Astrocyte of the spinal cord (primary cell): ENCODE data around the gene DNAJC4.
A peak's percentile ranks its signal among the peaks of the same experiment; 100 is the strongest.

Source experiments
- DNase-seq: peaks from one replicate; pipeline ENCODE4 v3.0.0; 2011; ENCODE audit warnings: low read depth, low spot score
- H3K4me3 ChIP-seq: 2 replicates; pipeline ENCODE4 v1.5.1; 2011; ENCODE audit warnings: low read depth, mild to moderate bottlenecking, low read length, moderate library complexity
- in situ Hi-C: cut with HindIII; loops from 2 replicates; pipeline ENCODE4 v1.10.0; 2017; ENCODE audit warnings: low sequenced_read_pairs
- TF ChIP-seq, protein P1 (sequence below): IDR thresholded peaks from 2 replicates; pipeline ENCODE4 v1.5.1; 2012; ENCODE audit warnings: low read depth, mild to moderate bottlenecking, low read length, inconsistent platforms

Gene DNAJC4

DNA sequence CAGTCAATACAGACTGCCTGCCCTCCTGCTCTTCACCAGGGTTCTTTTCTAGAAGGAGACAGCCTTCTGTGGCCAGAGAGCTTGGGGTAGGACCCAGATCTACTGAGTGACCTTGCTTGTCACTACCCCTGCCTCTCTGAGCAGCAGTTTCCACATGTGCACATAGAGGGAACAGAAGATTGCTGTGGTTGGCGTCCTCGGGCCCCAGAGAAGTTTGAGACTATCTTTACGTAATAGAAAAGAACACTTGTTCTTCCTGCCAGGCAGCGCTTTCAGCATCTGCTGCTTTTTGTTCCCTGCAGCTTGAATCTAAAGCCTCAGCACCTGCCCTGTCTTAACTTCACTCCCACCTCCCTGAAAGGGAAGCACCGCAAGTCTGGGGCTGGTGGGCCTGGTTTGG lies 8.7 kb downstream of the DNAJC4 start:
- DNase-seq, result no peak
- H3K4me3 ChIP-seq, result no peak overlapping the region
- in situ Hi-C loops, result no loop called here
- TF ChIP-seq, protein P1, sequence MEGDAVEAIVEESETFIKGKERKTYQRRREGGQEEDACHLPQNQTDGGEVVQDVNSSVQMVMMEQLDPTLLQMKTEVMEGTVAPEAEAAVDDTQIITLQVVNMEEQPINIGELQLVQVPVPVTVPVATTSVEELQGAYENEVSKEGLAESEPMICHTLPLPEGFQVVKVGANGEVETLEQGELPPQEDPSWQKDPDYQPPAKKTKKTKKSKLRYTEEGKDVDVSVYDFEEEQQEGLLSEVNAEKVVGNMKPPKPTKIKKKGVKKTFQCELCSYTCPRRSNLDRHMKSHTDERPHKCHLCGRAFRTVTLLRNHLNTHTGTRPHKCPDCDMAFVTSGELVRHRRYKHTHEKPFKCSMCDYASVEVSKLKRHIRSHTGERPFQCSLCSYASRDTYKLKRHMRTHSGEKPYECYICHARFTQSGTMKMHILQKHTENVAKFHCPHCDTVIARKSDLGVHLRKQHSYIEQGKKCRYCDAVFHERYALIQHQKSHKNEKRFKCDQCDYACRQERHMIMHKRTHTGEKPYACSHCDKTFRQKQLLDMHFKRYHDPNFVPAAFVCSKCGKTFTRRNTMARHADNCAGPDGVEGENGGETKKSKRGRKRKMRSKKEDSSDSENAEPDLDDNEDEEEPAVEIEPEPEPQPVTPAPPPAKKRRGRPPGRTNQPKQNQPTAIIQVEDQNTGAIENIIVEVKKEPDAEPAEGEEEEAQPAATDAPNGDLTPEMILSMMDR, result no peak

DNA sequence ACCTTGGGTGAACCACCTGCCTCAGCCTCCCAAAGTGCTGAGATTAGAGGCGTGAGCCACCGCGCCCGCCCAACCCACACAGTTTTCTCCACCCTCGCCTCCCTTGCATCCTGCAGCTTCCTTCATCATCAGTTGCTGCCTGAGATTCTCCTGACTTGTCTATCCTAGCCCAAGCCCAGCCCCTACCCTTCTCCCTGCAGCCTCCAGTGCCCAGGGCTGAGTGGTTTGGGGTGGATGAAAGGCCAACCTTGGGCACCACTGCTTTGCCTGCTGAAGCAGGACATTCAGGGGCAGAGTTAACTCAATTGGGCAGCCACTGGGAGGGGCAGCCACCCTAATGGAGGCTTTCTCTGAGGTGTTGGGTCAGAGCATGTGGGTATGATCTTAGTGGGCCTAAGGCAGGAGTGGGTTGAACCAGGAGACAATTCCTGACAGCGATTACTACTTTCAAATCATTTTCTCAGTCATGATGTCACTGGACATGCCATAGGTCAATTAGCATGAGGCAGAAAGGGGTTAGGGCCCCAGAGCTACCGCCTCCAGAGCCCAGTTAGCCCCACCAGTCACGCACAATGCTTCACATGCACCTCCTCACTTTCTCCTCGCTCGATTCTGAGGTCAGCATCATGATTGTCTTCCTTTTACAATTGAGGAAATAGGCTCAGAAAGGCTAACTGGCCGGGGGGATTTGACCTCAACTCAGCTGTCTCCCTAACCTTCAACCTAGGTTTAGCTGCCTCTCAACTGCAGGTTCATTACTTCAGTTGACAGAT lies 9.5 kb downstream of the DNAJC4 start:
- H3K4me3 ChIP-seq, result no peak overlapping the region
- in situ Hi-C loops, result no loop called here
- no peak for DNase-seq
- TF ChIP-seq, protein P1, result no peak

DNA sequence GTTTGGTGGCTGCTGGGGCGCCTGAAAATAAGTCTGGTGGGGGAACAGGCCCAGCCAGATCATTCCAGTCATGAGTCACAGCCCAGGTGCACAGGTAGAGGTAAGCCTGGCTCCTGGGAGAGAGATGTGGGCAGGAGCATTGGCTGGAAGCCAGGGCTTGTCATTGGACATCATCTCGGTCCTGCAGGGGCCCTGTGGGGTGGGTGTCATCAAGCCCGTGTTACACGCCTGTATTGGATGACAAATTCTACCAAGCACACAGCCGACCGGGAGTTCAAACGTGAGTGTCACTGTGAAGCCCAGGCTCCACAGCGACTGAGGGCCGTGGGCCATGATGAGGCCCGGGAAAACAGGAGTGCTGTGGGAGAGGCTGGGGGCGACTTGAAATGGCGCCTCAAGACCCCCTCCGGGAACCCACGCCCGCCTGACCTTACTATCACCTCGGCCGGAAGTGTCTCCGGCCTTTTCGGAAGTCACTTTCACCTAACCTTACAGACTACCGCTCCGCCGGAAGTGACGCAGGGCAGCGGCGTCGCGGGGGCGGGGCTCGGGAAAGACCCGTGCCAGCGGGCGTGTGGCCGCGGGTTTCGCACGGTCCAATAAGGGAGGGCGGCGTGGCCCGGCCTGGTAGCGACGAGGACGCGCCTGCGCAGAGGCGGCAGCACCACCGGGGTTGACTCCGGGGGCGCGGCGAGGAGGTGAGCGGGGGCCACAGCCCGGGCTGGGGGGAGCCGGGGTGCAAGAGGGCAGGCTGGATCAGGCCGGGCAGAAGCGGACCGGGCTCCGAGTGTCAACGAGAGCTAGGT lies 10.3 kb downstream of the DNAJC4 start, which contains the start of gene FKBP2:
TSS of gene FKBP2 (plus strand) at position 661 of the 806 bp plus-strand sequence. CDS start 1,293 bp downstream, outside the sequence.
- in situ Hi-C loops, result no loop called here
- H3K4me3 ChIP-seq, result peak within 1 kb of the TSS; percentile 83
- TF ChIP-seq, protein P1, result no peak
- peak; percentile 98 for DNase-seq

DNA sequence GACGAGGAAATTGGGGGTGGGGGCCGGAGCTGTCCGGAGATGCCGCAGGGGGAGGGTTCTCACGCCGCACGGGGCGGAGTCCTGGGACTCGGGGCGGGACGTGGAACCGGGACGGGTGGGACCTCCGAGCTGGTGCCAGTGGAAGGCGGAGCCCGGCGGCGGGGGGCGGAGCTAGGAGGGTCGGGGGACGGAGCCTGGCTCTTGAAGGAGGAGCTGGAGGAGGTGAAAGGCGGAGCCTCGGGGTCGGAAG lies 10.8 kb downstream of the DNAJC4 start:
- H3K4me3 ChIP-seq, result peak overlapping the region; percentile 83
- DNase-seq, result peak; percentile 100
- TF ChIP-seq, protein P1, result no peak
- in situ Hi-C loops, result no loop called here

DNA sequence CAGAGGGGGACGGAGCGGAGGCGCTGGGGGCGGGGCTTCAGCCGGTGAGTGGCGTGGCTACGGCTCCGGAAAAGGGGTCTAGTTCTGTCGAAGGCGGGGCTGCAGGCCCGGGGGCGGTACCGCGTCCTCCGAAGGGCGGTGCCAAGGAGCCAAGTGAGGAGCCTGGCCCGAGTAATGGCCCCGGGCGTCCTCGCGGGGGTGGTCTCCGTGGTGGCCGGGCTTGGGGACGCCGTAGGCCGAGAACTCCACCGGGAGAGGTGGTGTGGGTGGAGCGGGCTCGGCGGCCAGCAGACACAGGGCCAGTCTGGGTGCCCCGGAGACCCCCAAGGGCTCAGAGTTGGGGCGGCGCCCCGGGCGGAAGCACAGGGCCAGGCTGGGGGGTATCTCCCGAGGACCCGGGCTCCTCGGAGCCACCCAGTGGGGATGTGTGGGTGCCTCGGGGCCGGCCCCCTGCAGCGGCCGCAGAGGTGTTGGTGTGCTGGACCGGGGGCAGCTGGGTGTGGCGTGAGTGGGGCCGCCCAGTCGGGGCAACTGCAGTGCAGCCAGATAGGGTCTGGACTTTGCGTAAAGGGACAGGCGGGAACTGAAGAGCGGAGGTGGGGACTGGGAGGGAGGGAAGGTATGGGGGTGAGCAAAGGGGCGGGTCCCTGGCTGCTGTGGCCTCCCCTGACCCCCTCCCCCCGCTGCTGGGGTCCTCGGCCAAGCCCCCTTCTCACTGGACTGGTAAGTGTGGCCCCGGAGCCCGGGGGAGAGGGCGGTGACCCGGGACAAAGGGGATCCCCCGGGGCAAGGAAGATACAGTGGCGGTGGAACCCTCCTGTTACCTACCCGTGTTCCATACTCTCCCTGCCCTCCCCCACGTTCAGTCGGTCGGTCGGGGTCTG lies 11.4 kb downstream of the DNAJC4 start:
- H3K4me3 ChIP-seq, result peak overlapping the region; percentile 83
- in situ Hi-C loops, result no loop called here
- TF ChIP-seq, protein P1, result no peak
- DNase-seq, result no peak

DNA sequence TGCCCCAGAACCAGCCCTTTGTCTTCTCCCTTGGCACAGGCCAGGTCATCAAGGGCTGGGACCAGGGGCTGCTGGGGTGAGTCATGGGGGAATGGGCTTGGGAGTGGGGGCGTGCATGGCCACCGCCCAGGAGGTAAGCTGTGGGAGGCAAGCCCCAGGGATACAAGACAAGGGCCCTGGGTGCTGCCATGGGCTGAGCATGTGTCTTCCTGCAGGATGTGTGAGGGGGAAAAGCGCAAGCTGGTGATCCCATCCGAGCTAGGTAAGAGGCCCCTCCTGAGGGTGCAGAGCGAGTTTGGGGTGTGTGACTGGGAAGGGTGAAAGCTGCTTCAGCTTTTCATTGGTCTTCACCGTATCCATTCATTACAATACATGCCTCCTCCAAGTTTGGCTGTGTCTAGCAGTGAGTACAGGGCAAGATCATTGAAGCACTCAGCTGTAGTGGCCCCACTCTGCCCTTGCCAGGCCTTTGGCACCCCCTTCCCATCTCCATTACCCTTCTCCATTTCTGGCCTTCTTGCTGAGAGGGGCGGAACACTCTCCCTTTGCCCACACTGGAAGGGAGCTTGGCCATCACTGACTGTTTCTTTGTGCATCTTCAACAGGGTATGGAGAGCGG lies 13.0 kb downstream of the DNAJC4 start:
- DNase-seq, result no peak
- no peak overlapping the region for H3K4me3 ChIP-seq
- in situ Hi-C loops, result no loop called here
- TF ChIP-seq, protein P1, result no peak
